Measurements from ENCODE around the gene CPED1.
"Not testable (repeated sequence)": the region's sequence is repeated elsewhere in the genome, so short reads cannot be mapped to it uniquely, and the experiment has no call there.

Gene CPED1

DNA sequence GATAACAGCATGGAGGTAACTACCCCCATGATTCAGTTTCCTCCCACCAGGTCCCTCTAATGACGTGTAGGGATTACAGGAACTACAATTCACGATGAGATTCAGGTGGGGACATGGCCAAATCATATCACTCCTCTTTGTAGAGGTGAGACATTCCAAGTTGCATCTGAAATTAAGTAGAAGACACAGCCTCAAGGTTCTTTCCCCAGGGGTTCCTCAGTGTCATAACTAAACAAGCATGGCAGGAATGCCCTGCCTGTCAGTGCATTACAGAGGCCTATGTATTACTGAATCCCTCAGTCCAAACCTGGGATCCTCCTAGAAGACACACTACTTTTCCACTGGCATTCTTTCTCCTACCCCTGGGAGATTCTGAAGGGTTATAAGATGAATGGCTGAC, 297.7 kb downstream of the CPED1 start:
- DNase-seq (ENCODE audit: low spot score) = no peak

DNA sequence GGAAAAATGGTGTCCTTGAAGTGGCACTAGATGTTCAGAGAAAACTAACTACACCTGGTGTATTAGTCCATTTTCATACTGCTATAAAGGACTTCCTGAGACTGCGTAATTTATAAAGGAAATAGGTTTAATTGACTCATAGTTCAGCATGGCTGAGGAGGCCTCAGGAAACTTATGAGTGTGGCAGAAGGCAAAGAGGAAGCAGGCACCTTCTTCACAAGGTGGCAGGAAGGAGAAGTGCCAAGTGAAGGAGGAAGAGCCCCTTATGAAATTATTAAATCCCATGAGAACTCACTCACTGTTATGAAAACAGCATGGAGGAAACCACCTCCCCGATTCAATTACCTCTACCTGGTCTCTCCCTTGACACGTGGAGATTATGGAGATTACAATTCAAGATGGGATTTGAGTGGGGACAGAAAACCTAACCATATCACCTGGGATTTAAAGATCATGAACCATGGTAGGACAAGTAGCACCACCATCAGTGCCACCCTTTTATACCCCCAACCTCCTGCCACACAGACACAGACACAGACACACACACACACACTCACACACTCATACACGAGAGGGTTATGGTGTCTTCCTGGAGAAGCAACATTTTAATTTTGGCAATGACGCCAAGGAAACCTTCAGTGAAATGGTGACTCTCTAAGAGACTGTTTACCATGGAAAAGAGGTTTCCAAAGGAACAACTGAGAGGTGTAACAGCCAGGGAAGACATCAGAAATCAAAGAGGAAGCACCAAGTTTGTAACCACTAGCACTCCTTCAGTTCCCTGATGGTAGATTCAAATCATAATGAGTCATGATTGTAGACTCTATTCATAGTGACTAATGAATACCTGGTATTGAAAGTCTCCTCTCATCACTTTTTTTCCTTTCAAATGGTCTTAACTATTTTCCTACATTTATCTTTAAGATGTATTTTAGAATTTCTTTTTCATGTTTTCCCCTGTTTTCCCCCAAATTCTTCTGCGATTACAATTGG, 298.5 kb downstream of the CPED1 start:
- no peak for DNase-seq (ENCODE audit: low spot score)

DNA sequence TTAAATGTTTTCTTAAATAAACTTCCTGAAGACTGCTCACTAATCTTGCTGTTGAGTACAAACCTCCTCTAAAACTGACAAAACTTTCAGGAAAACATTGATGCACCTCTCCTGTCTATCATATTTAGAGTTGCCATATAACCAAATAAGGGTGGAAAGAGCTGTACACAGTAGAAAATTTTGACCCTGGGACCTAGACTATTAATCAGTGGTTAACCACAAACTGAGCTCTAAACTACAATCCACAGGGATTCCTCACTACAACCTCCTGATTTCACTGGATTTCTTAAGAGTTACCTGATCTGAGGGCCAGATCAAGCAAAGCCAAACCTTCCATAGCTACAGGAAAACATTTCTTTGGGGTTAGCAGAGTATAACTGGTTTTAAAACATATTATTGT, 300.4 kb downstream of the CPED1 start:
- DNase-seq (ENCODE audit: low spot score) = no peak

DNA sequence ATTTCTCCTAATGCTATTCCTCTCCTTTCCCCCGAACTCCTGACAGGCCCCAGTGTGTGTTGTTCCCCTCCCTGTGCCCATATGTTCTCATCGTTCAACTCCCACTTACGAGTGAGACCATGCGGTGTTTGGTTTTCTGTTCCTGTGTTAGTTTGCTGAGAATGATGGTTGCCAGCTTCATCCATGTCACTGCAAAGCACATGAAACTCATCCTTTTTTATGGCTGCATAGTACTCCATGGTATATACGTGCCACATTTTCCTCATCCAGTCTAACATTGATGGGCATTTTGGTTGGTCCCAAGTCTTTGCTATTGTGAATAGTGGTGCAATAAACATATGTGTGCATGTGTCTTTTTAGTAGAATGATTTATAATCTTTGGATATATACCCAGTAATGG, 301.4 kb downstream of the CPED1 start:
- not testable (repeated sequence) for DNase-seq (ENCODE audit: low spot score)

DNA sequence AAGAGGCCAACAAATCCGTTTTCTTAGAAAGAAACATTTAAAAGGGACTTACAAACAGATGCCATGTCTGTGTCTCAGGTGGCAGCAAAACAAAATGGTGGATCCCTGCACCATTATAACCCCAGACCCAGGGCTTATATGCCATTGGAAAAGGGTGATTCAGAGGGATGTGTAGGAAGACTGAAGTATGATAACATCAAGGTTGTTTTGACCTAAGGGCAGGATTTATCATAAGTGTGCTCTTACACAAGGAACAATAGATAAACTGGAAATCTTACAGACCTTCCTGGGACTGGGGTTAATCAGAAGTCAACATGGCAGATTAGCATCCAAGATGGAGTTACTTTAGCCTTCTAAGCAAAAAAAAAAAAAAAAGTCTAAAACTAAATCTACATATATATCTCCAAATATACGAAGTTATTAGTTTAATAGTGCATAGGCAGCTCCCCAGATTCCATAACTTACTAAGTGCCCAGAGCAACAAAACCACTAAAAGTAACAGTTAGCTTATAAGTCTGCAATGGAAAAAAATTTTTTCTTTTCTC, 306.0 kb downstream of the CPED1 start:
- DNase-seq (ENCODE audit: low spot score) = no peak

DNA sequence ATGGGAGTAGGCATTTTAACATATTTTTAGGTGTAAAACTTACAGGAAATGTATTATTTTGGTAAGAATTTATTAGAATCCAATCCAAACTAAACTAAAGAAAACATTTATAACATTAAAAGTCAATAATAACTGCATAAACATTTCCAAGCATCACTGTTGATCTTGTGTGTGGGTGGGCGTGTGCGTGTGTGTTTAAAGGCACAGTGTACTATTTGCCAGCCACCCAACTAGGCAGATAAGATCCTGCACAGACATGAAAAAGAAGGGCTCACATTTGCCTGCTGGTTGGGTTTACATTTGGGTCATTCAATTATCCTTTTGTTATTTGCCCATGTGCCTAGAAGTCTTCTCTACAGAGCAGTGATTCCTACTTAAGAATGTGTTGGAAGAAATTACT, 309.3 kb downstream of the CPED1 start:
- DNase-seq (ENCODE audit: low spot score) = no peak

DNA sequence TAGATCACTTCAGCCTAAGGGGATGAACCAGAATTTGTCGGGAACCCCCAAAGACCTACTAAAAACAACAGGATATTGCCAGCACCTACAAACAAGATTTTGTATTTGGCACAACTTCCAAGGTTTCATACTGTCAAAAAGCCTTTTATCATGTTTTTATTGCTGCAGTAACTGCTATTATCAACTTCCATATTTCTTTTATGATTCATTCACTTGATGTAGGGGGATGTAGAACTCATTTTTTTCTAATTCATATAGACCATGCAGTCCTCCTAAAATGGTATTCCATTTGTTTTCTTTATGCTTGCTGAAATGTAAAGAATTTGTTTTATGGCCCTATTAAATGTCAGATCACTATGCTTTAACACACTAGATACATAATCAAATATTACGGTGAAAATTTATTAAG, 310.3 kb downstream of the CPED1 start:
- DNase-seq (ENCODE audit: low spot score) = no peak

DNA sequence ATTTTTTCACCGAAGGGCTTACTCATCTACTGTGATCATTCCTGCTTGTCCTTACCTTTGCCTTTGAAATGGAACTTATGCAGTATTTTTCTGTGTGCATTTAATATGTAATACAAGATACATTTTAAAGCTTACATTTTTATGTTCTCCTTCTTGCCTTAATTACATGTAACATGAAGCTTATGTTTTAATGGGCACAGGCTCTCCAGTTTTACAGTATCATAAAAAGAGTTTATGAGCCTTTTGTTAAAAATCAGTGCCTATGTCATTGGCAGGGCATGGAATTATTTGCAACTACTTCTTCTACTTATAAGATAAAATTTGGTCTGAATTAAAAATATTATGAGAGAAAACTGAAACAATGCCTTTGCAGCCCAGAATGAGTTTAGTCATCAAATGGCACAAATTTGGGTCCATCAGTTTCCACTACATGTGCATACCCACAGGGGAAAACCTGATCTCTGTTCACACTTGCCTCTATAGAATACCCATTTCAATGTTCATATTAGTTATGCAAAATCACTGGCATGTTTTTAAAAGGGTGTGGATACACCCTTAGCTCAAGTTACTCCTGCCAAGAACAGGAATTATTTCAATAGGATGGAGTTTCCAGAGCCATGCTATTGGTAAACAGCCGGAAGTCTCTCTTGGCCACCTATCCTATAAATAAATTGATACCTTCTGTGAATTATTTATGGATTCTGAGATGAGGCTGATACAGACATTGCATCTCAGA, 312.3 kb downstream of the CPED1 start:
- no peak for DNase-seq (ENCODE audit: low spot score)

DNA sequence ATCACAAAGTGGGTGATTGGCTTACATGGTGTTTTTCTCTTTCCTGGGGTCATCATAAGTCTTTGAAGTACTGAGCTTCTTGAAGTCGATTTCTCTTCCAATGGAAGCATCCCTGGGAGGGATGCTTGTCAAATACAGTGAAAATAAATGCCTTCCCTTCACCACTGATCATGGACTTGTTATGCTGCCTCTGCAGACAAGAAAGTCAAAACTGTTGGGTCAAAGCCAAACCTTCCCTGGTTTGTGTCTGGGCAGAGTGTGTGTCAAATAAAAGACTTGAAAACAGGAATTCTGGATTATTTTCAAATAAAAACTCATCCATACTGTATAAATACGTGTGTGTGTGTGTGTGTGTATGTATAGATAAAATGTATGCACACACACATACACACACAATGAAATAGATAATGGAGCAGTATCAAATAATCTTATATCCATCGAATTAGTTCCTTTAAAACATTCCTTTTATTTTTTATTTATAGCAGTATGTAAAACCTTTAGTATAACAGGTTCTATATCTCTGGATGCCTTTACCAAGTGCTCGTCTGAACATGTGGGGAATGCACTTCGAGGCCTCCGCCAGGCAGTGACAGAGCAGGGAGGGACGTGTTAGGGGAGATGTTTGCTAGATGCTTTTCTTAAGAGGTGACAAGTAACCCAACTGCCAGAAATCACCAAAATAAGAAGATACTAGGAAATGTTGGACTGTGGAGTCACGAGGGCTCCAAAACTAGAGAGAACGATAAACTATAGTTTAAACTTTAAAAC, 313.1 kb downstream of the CPED1 start:
- no peak for DNase-seq (ENCODE audit: low spot score)

DNA sequence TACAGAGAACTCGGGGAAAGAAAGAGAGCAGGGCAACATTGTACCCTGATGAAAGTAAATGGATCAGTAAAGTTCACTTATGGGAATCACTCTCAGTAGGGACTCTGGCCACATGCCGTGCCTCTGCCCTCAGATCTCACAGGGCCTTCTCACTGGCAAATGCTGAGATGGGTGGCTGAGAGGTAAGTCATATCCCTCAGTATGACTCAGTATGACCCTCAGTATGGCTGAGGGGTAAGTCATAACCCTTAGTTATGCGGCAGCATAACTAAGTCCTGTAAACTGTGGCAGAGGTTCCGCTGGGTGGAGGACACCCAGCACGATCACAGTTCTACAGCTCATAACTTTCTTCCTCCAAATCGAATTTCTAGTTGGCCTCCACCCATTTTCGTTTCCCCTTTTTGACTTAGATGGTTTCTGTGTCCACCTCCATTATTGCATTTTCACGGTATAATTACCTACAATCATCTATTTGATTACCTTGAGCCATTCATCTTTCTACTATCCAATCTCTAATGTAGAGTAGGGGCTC, 313.8 kb downstream of the CPED1 start:
- no peak for DNase-seq (ENCODE audit: low spot score)

DNA sequence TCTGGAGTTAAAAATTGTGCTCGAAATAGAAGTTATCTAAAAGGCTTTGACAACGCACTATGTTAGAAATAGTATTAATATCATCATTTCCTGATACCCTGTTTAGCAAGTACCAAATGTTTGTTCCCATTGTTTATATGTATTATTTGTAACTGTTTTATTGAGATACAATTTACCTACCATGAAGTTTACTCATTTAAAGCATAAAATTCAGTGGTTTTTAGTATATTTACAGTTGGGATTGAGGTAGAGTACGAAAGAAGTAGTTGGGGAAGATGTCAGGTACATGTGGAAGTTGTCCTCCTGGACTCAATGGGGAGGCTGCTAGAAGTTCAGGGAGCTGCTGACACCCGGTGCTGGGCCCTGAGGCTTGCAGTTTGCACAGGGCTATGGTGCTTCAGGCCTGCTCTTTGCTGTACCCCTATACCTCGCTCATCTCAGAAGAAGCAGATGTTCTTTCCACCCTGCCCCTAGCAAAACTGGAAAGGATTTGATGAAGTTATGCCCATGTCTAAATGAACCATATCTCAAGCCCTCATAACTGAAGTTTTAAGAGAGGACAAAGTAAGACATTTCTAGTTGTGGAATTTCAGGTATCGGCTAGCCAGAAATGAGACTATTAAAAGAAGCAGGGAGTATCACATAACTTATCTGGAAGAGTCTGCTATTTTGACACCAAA, 315.1 kb downstream of the CPED1 start:
- no peak for DNase-seq (ENCODE audit: low spot score)

DNA sequence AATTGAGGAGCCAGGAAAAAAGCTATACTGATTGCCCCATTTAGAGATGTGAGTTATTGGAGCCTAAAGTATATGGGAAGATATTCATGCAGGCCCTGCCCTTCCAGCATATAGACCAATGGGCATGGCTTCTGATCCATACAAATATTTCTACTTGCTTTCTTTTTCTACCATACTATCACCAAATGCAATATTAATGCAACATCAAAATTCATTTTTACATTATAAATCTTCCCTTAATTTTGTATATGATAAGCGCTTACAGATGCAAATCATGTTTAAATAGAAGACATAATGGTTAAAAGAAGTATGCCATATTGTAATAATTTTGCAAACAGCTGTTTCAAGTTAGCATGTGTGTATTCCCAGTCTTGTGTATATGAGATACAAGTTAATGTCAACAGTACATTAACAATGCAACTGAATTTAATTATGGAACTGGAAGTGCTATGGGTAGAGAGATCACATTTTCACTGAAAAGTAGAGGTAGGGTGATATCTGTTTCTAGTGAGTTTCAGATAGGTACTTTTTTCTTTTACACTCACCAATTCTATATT, 315.7 kb downstream of the CPED1 start:
- DNase-seq (ENCODE audit: low spot score) = no peak

DNA sequence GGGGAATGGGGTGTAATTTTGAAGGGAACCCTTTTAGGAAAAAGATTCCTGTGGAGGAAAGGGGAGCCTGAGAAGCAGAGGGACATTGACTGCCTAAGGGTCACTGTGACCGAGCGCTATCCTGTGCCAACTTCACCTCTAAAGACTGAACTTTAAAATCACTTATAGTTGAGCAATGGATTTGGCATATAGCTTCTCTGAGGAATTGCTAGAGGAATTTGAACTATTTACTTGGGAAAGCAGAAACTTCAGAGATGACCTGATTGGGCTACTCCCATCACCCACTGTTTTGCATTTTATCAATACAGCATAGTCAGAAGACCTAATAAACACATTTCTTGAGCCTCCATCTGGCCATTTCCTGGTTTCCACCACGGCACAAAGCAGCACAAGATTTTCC, 316.6 kb downstream of the CPED1 start:
- no peak for DNase-seq (ENCODE audit: low spot score)

DNA sequence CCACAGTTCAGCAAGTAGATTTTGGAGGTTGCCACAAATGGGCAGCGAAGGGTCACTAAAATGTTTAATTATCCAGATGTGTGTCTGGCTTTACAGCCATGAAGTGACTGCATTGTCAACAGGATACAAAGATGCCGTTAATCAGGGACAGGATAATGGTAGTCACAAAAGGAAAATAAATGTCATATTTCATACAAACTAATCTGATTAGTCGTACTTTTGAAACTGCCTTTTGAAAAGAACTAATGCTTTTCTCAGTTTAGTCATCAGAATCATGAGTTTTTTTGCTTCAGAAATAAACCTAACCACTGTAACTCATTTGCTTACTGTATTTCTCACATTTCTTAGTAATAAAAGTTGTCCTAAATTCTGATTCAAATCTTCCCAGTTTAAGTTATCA, 318.1 kb downstream of the CPED1 start:
- DNase-seq (ENCODE audit: low spot score) = no peak

DNA sequence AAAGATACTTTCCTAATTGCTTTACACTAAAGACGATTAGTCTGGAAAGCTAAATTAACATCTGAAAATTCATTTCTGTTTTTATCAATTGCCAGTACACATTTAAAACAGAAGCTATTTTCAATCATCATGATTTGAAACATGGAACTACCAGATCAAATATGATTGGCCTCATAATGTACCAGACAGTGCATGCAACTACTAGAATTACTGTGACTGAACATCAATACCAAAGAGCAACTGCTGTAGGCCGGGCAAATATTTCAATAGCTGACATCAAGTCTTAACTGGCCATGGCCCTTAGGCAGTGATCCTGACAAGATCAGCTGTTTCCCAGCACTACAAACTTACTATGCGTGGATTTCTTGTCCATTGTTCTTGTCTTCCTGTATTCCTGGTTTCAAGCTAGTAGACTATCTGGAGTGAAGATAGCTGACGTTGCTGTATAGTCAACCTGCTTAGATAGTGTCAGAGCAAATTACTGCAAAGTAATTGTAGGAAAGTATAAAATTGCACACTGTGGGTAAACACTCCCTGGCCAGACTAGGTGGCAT, 318.6 kb downstream of the CPED1 start:
- DNase-seq (ENCODE audit: low spot score) = no peak

DNA sequence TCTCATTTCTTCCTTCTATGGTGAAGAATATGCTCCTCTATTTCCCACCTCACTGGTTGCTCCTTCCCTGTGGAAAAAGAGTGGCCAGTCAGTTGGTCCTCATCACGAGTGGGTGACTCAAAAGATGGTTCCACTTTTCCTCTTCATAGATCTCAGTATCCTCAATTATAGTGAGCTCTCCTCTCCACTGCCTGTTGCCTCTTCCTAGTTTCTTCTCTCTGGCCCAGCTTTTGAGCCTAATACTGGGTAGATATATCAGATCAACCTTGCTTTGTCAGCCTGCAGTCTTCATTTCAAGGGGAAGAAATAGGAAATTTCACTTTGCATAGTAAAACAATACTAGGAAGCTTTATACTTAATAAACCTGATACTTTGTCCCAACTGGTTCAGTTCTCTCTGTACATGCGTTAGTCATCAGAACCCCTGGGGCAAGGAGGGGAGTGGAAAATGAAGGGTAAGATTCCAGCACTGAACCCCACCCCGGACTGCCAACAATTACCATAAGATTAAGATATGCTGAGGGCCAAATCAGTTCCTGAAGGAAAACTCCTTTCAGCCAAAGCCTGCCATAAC, 324.8 kb downstream of the CPED1 start:
- no peak for DNase-seq (ENCODE audit: low spot score)

DNA sequence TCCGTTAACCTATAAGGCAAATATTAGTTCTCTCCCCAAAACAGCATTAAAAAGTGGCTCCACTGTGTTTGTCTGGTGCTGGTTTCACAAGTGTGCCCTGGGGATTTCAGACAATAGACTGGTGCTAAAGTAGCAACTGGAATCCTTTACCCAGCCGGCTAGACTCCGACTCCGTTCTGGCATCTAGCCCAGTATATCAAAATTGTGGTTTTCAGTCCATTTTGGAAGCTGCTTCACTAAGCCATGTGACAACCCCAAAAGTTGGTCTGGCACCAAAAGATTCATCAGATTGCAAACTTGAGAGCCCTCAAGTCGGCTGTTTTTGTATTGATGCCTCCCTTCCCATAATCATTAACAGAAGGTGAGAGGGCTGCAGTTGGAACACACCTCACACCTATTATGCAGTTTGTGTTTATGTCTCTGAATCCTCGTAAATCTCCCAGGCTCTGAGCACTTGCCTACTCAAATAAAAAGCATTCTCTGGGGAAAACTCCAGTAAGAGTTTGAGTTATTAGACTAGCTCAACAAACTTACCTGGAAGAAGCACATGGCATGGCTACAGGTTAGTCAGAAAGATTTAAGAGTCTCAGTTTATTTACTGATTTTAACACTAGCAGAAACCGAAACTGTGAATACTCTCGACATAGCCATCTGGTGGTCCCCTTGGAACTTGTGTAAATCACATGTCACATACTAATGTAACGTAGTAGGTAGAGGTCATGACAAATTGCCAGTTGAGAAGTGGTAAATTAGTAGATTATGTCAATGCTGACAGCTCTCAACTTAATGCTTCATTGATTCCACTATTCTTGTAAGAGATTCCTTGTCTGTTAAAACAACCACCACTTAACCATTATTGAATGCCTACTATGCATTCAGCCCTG, 325.5 kb downstream of the CPED1 start:
- DNase-seq (ENCODE audit: low spot score) = no peak

DNA sequence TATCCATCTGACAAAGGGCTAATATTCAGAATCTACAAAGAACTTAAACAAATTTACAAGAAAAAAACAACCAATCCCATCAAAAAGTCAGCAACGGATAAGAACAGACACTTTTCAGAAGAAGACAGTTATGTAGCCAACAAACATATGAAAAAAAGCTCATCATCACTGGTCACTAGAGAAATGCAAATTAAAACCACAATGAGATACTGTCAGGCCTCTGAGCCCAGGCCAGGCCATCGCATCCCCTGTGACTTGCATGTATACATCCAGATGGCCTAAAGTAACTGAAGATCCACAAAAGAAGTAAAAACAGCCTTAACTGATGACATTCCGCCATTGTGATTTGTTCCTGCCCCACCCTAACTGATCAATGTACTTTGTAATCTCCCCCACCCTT, 326.7 kb downstream of the CPED1 start:
- DNase-seq (ENCODE audit: low spot score) = not testable (repeated sequence)

DNA sequence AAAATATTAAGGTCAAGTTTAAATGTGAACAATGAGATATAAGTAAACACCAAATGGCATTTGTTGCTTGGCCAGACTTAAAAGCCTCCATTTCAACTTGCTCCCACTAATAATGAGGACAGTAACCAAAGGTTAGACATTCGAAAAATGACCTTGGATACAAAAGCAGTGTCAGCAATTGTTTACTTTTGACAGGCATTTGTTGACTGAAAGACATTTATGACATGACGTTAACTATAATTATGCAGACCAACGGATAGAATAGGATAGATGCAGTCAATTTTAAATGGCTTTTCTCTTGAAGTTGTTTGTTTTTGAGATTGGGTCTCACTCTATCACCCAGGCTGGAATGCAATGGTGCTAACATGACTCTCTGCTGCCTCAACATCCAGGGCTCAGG, 333.9 kb downstream of the CPED1 start:
- DNase-seq (ENCODE audit: low spot score) = no peak

All from left forelimb (tissue), 1 donor.